ENCODE data around the gene APOBEC4.

DNA sequence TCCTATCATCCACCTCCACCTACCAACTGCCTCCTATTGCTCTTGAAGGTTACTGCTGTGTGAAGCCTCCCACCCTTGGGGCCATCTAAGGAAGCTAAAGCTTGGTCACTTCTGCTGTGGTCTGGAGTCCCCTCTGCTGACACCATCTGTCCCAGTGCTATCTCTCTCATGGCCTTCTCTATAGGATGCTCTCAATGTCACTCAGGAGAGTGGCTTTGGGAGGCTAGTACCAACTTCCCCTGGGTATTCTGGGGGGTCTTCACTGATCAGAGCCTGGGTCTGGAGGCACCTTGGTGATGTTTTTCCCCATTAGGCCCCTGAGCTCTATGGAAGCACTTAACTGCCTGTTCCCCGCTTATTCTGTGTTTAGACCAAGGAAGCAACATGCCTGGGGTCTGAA, 50.6 kb downstream of the APOBEC4 start:
- TF ChIP-seq, protein P1, sequence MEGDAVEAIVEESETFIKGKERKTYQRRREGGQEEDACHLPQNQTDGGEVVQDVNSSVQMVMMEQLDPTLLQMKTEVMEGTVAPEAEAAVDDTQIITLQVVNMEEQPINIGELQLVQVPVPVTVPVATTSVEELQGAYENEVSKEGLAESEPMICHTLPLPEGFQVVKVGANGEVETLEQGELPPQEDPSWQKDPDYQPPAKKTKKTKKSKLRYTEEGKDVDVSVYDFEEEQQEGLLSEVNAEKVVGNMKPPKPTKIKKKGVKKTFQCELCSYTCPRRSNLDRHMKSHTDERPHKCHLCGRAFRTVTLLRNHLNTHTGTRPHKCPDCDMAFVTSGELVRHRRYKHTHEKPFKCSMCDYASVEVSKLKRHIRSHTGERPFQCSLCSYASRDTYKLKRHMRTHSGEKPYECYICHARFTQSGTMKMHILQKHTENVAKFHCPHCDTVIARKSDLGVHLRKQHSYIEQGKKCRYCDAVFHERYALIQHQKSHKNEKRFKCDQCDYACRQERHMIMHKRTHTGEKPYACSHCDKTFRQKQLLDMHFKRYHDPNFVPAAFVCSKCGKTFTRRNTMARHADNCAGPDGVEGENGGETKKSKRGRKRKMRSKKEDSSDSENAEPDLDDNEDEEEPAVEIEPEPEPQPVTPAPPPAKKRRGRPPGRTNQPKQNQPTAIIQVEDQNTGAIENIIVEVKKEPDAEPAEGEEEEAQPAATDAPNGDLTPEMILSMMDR (IDR thresholded peaks at IDR 0.05; ENCODE audit: poor library complexity, severe bottlenecking), result no peak
- TF ChIP-seq RAD21 (conservative IDR thresholded peaks at IDR 0.05) (no peak), SMC3 (conservative IDR thresholded peaks at IDR 0.05; ENCODE audit: poor library complexity) (no peak), EZH2 (IDR thresholded peaks at IDR 0.05; ENCODE audit: borderline replicate concordance, insufficient read depth, low read length, poor library complexity, severe bottlenecking) (no peak), POLR2AphosphoS5 (IDR thresholded peaks at IDR 0.05) (no peak), TAF1 (IDR thresholded peaks at IDR 0.05; ENCODE audit: low read depth) (no peak), MXI1 (conservative IDR thresholded peaks at IDR 0.05; ENCODE audit: poor library complexity, severe bottlenecking) (no peak), EP300 (conservative IDR thresholded peaks at IDR 0.05; ENCODE audit: poor library complexity, severe bottlenecking) (no peak)
- TF ChIP-seq, protein P2, sequence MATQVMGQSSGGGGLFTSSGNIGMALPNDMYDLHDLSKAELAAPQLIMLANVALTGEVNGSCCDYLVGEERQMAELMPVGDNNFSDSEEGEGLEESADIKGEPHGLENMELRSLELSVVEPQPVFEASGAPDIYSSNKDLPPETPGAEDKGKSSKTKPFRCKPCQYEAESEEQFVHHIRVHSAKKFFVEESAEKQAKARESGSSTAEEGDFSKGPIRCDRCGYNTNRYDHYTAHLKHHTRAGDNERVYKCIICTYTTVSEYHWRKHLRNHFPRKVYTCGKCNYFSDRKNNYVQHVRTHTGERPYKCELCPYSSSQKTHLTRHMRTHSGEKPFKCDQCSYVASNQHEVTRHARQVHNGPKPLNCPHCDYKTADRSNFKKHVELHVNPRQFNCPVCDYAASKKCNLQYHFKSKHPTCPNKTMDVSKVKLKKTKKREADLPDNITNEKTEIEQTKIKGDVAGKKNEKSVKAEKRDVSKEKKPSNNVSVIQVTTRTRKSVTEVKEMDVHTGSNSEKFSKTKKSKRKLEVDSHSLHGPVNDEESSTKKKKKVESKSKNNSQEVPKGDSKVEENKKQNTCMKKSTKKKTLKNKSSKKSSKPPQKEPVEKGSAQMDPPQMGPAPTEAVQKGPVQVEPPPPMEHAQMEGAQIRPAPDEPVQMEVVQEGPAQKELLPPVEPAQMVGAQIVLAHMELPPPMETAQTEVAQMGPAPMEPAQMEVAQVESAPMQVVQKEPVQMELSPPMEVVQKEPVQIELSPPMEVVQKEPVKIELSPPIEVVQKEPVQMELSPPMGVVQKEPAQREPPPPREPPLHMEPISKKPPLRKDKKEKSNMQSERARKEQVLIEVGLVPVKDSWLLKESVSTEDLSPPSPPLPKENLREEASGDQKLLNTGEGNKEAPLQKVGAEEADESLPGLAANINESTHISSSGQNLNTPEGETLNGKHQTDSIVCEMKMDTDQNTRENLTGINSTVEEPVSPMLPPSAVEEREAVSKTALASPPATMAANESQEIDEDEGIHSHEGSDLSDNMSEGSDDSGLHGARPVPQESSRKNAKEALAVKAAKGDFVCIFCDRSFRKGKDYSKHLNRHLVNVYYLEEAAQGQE (IDR thresholded peaks at IDR 0.05; ENCODE audit: borderline replicate concordance), result no peak

All from neural cell (in vitro differentiated cells).